Lung (tissue), 12 donors: ENCODE data around the gene MAN2A2. TPM values are rescaled to one million over a fixed set of nuclear protein-coding genes. Genes with fewer than 3 reads are reported as not detected.

ENCODE experiments used
- ATAC-seq: fragments of 200-7000 bp; cut with Tn5 transposase; one replicate; pipeline ENCODE4 v1.9.1; 2020; ENCODE audit warnings: moderate number of reproducible peaks; ENCODE audit not compliant: insufficient read depth, low FRiP score
- DNase-seq, 3 donors: peaks; one replicate each; pipeline ENCODE4 v3.0.0-alpha.2; 2013 to 2017
- H3K27ac ChIP-seq, 2 donors: one replicate each; pipeline ENCODE4 v1.5.1; 2013; ENCODE audit warnings: mild to moderate bottlenecking in 2 of 2, moderate library complexity in 2 of 2, control low read depth in 1 of 2, inconsistent platforms in 1 of 2, low read depth in 1 of 2, low read length in 1 of 2
- H3K27me3 ChIP-seq, 3 donors: one replicate each; pipeline ENCODE4 v1.5.1; 2013; ENCODE audit warnings: low read length in 2 of 3; ENCODE audit not compliant: control insufficient read depth in 3 of 3, insufficient read depth in 3 of 3
- H3K36me3 ChIP-seq, 4 donors: one replicate each; pipeline ENCODE4 v1.5.1; 2013; ENCODE audit warnings: low read length in 4 of 4, mild to moderate bottlenecking in 1 of 4, moderate library complexity in 1 of 4; ENCODE audit not compliant: control insufficient read depth in 4 of 4, insufficient read depth in 4 of 4
- H3K4me1 ChIP-seq, 5 donors: one replicate each; pipeline ENCODE4 v1.5.1; 2013; ENCODE audit warnings: low read length in 5 of 5, mild to moderate bottlenecking in 2 of 5, moderate library complexity in 1 of 5; ENCODE audit not compliant: control insufficient read depth in 5 of 5, insufficient read depth in 5 of 5
- H3K4me3 ChIP-seq: one replicate; pipeline ENCODE4 v1.5.1; 2013; ENCODE audit warnings: mild to moderate bottlenecking, control low read depth, moderate library complexity
- H3K9ac ChIP-seq, 2 donors: one replicate each; pipeline ENCODE4 v1.5.1; 2013; ENCODE audit warnings: low read length in 2 of 2, control low read depth in 1 of 2; ENCODE audit not compliant: insufficient read depth in 1 of 2
- H3K9me3 ChIP-seq, 4 donors: one replicate each; pipeline ENCODE4 v1.5.1; 2013; ENCODE audit warnings: low read length in 3 of 4, mild to moderate bottlenecking in 1 of 4, moderate library complexity in 1 of 4; ENCODE audit not compliant: control insufficient read depth in 4 of 4, insufficient read depth in 3 of 4
- WGBS, 2 donors: extraction: QIAGEN DNeasy Blood & Tissue Kit; methylation state at CpG; one replicate each; pipeline ENCODE4 v1.1.7; 2013; 5-methylcytosine and 5-hydroxymethylcytosine counted together
- polyA plus RNA-seq, 2 donors: library from polyadenylated mRNA; stranded (reverse); fragments of 200-250 nt; gene quantifications; one replicate each; pipeline ENCODE4 v1.2.1, GENCODE V29; 2013
- total RNA-seq, 2 donors: library from RNA; depleted of rRNA in 1 of 2; stranded (reverse); fragments of >200 nt in 1 of 2; gene quantifications; one replicate each; pipeline ENCODE4 v1.2.1, GENCODE V29; 2014 to 2021
- TF ChIP-seq, protein P1 (sequence below): IDR thresholded peaks from 2 replicates; pipeline ENCODE4 v1.5.1; 2012; ENCODE audit warnings: mild to moderate bottlenecking; ENCODE audit errors: control extremely low read depth, extremely low read depth
- donor health status: control.
- donor health status: control.
- donor health status: Bipolar disorder and iron deficiency.
- donor health status: healthy.
- donor health status: DM: yes; HTN: yes; CAD: no.

The MAN2A2 gene
- total and polyA plus RNA-seq, 4 donors: 34.1 to 82.9 (median 60.1) TPM

- 95 to 96% methylated on average over 24 of the region's 24 CpGs for WGBS, 2 donors
- no peak overlapping the region for H3K9ac ChIP-seq
- no peak overlapping the region for H3K4me3 ChIP-seq
- TF ChIP-seq, protein P1, sequence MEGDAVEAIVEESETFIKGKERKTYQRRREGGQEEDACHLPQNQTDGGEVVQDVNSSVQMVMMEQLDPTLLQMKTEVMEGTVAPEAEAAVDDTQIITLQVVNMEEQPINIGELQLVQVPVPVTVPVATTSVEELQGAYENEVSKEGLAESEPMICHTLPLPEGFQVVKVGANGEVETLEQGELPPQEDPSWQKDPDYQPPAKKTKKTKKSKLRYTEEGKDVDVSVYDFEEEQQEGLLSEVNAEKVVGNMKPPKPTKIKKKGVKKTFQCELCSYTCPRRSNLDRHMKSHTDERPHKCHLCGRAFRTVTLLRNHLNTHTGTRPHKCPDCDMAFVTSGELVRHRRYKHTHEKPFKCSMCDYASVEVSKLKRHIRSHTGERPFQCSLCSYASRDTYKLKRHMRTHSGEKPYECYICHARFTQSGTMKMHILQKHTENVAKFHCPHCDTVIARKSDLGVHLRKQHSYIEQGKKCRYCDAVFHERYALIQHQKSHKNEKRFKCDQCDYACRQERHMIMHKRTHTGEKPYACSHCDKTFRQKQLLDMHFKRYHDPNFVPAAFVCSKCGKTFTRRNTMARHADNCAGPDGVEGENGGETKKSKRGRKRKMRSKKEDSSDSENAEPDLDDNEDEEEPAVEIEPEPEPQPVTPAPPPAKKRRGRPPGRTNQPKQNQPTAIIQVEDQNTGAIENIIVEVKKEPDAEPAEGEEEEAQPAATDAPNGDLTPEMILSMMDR: no peak
- no peak for DNase-seq
- H3K4me1 ChIP-seq: no peaks in the 10 kb centered on the region
- ATAC-seq: no peak
- H3K9me3 ChIP-seq: no peaks in the 10 kb centered on the region
- H3K27me3 ChIP-seq: no peaks in the 10 kb centered on the region
- peaks cover 22 to 80% (median 38%) of the 10 kb centered on the region in 4 donors for H3K36me3 ChIP-seq
- H3K27ac ChIP-seq: no peak overlapping the region
Observed at GRCh38 chr15:90910441-90911301, 7.6 kb downstream of the MAN2A2 start.

- H3K9ac ChIP-seq: no peak overlapping the region
- peaks cover 19 to 80% (median 37%) of the 10 kb centered on the region in 4 donors for H3K36me3 ChIP-seq
- no peaks in the 10 kb centered on the region for H3K27me3 ChIP-seq
- TF ChIP-seq, protein P1: no peak
- WGBS, 2 donors: 90 to 92% methylated on average over 19 of the region's 19 CpGs
- H3K9me3 ChIP-seq: no peaks in the 10 kb centered on the region
- H3K4me1 ChIP-seq: no peaks in the 10 kb centered on the region
- no peak overlapping the region for H3K4me3 ChIP-seq
- DNase-seq: no peak
- ATAC-seq: no peak
- no peak overlapping the region for H3K27ac ChIP-seq
Observed at GRCh38 chr15:90911302-90911623, 8.2 kb downstream of the MAN2A2 start.

DNA sequence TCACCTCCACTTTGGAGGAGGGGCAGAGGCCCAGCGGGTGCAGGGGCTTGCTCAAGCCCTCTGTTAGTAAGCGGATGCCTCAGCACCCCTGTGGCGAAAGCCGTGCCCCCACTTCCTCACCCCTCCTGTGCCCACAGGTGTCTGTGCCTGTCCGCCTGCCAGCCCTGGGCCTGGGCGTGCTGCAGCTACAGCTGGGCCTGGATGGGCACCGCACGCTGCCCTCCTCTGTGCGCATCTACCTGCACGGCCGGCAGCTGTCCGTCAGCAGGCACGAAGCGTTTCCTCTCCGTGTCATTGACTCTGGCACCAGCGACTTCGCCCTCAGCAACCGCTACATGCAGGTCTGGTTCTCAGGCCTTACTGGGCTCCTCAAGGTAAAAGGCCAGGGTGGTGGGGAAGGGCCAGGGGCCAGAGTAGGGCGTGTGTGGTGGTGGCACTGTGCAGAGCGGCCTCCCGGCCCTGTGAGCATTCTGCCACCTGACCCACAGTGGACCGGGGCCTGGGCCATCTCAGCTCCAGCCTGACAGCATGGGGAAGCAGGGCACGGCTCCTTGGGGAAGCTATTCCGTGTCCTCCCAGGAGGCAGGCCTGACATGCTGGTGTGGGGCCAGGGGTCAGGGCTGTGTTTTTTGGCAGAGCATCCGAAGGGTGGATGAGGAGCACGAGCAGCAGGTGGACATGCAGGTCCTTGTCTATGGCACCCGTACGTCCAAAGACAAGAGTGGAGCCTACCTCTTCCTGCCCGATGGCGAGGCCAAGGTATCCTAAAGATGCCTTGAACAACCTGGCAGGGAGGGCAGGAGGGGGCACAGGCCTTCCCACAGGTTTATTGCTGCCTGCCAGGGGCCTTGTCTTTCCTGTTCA, 9.0 kb downstream of the MAN2A2 start:
- DNase-seq (no peak), ATAC-seq (no peak)
- no peak overlapping the region for H3K27ac ChIP-seq
- WGBS, 2 donors: 89 to 94% methylated on average over 28 to 30 of the region's 30 CpGs
- H3K9ac ChIP-seq: no peak overlapping the region
- no peaks in the 10 kb centered on the region for H3K4me1 ChIP-seq
- TF ChIP-seq, protein P1: no peak
- H3K4me3 ChIP-seq: no peak overlapping the region
- peaks cover 19 to 78% (median 38%) of the 10 kb centered on the region in 4 donors for H3K36me3 ChIP-seq
- H3K9me3 ChIP-seq: no peaks in the 10 kb centered on the region
- no peaks in the 10 kb centered on the region for H3K27me3 ChIP-seq
